Activated CD8-positive, alpha-beta memory T cell treated with anti-CD3 and anti-CD28 coated beads, Interleukin-2, amount 50 U/mL, for 24 hours (primary cell): Measurements from ENCODE around the gene BICDL1.
A peak's percentile ranks its signal among the peaks of the same experiment; 100 is the strongest.

ENCODE experiments used
- DNase-seq: peaks from one replicate; pipeline ENCODE4 v3.0.0-alpha.2; 2020; ENCODE audit errors: extremely low read depth

The BICDL1 gene

GRCh38 chr12:120081641-120082040 is 92.6 kb downstream of the BICDL1 start:
- no peak for DNase-seq

- DNase-seq = no peak
Observed at GRCh38 chr12:120085920-120086645, 97.0 kb downstream of the BICDL1 start.

- DNase-seq = peak; percentile 97
Observed at GRCh38 chr12:120086801-120087621, 98.0 kb downstream of the BICDL1 start.

- DNase-seq = no peak
Observed at GRCh38 chr12:120089105-120089504, 100.1 kb downstream of the BICDL1 start.

- no peak for DNase-seq
Observed at GRCh38 chr12:120089796-120090195, 100.8 kb downstream of the BICDL1 start.

GRCh38 chr12:120090206-120090605 is 101.2 kb downstream of the BICDL1 start:
- DNase-seq = no peak

GRCh38 chr12:120090626-120091295 is 101.7 kb downstream of the BICDL1 start:
- no peak for DNase-seq

GRCh38 chr12:120091371-120092090 is 102.5 kb downstream of the BICDL1 start:
- DNase-seq = no peak

- DNase-seq = no peak
Observed at GRCh38 chr12:120092551-120093335, 103.7 kb downstream of the BICDL1 start.

GRCh38 chr12:120093336-120093591 is 104.2 kb downstream of the BICDL1 start:
- DNase-seq = no peak

- no peak for DNase-seq
Observed at GRCh38 chr12:120093592-120094355, 104.7 kb downstream of the BICDL1 start.

- DNase-seq = no peak
Observed at GRCh38 chr12:120094485-120094884, 105.4 kb downstream of the BICDL1 start.

GRCh38 chr12:120095331-120095730 is 106.3 kb downstream of the BICDL1 start:
- DNase-seq = no peak

- no peak for DNase-seq
Observed at GRCh38 chr12:120095736-120096135, 106.7 kb downstream of the BICDL1 start.

GRCh38 chr12:120096671-120097202 is 107.7 kb downstream of the BICDL1 start:
- no peak for DNase-seq

GRCh38 chr12:120098756-120099470 is 109.9 kb downstream of the BICDL1 start:
- DNase-seq = no peak

GRCh38 chr12:120099738-120100137 is 110.7 kb downstream of the BICDL1 start:
- DNase-seq = no peak

- no peak for DNase-seq
Observed at GRCh38 chr12:120100630-120101029, 111.6 kb downstream of the BICDL1 start.

GRCh38 chr12:120101182-120101581 is 112.1 kb downstream of the BICDL1 start:
- DNase-seq = no peak

- no peak for DNase-seq
Observed at GRCh38 chr12:120101617-120102016, 112.6 kb downstream of the BICDL1 start.
